PFSK-1 (cell line): ENCODE data around the gene AFF2.

Experiments used
- POLR2AphosphoS5 ChIP-seq: IDR thresholded peaks from 2 replicates; pipeline ENCODE4 v1.6.1; 2012; ENCODE audit warnings: low read depth, mild to moderate bottlenecking, control low read depth, low read length, moderate library complexity
- TAF1 ChIP-seq: IDR thresholded peaks from 2 replicates; pipeline ENCODE4 v1.6.1; 2012; ENCODE audit warnings: low read length, control low read depth, borderline replicate concordance; ENCODE audit not compliant: insufficient read depth

DNA sequence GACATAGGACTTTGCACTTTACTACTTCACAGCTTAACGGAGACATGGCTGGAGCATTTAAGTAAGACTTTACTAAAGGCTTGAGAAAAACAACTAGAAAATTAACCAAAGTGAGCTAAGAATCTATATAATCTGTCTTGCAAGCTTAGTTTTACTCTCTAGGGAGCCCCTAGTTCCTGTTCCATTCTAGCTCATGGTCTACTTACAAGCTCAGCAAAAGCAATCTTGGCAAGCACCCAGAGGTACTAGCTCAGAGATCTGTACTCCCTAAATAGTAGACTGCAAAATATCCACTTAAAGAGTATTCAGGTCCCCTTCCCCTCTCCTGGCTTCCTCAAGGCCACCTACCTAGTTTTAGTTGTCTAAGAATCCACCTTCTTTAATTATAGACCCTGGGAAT is 535.7 kb downstream of the AFF2 start:
- TF ChIP-seq TAF1 (no peak), POLR2AphosphoS5 (no peak)
